ENCODE measurements around the gene PPM1H. TPM values are rescaled to one million over a fixed set of nuclear protein-coding genes. Genes with fewer than 3 reads are reported as not detected.
A peak's percentile ranks its signal among the peaks of the same experiment; 100 is the strongest.
"Not testable (repeated sequence)": the region's sequence is repeated elsewhere in the genome, so short reads cannot be mapped to it uniquely, and the experiment has no call there.

PPM1H gene
- total RNA-seq, 1 experiment from 2014 or later, result 18.9 TPM

GRCh38 chr12:62840806-62841205 is 94.1 kb downstream of the PPM1H start:
- no peak for DNase-seq (ENCODE audit: low spot score)

GRCh38 chr12:62839869-62840660 is 94.9 kb downstream of the PPM1H start:
- DNase-seq (ENCODE audit: low spot score), result no peak

GRCh38 chr12:62834971-62835547 is 99.9 kb downstream of the PPM1H start:
- no peak for DNase-seq (ENCODE audit: low spot score)

GRCh38 chr12:62834406-62834805 is 100.5 kb downstream of the PPM1H start:
- DNase-seq (ENCODE audit: low spot score), result no peak

GRCh38 chr12:62833634-62834033 is 101.3 kb downstream of the PPM1H start:
- DNase-seq (ENCODE audit: low spot score), result no peak

- DNase-seq (ENCODE audit: low spot score), result no peak
These were observed 102.4 kb downstream of the PPM1H start for GRCh38 chr12:62832558-62832957.

- DNase-seq (ENCODE audit: low spot score), result no peak
These were observed 102.9 kb downstream of the PPM1H start for GRCh38 chr12:62832027-62832426.

- DNase-seq (ENCODE audit: low spot score), result no peak
These were observed 107.1 kb downstream of the PPM1H start for GRCh38 chr12:62827855-62828254.

- DNase-seq (ENCODE audit: low spot score), result peak; percentile 26
These were observed 107.9 kb downstream of the PPM1H start for GRCh38 chr12:62827042-62827441.

GRCh38 chr12:62817556-62818271 is 117.2 kb downstream of the PPM1H start:
- no peak for DNase-seq (ENCODE audit: low spot score)

- DNase-seq (ENCODE audit: low spot score), result no peak
These were observed 120.7 kb downstream of the PPM1H start for GRCh38 chr12:62814243-62814642.

GRCh38 chr12:62813031-62813829 is 121.7 kb downstream of the PPM1H start:
- DNase-seq (ENCODE audit: low spot score), result peak; percentile 45

- DNase-seq (ENCODE audit: low spot score), result not testable (repeated sequence)
These were observed 123.5 kb downstream of the PPM1H start for GRCh38 chr12:62811481-62811880.

- DNase-seq (ENCODE audit: low spot score), result no peak
These were observed 126.6 kb downstream of the PPM1H start for GRCh38 chr12:62808166-62808879.

GRCh38 chr12:62806893-62807292 is 128.1 kb downstream of the PPM1H start:
- DNase-seq (ENCODE audit: low spot score), result no peak

- DNase-seq (ENCODE audit: low spot score), result no peak
These were observed 128.6 kb downstream of the PPM1H start for GRCh38 chr12:62806244-62806836.

GRCh38 chr12:62805517-62805916 is 129.4 kb downstream of the PPM1H start:
- no peak for DNase-seq (ENCODE audit: low spot score)

GRCh38 chr12:62803756-62804155 is 131.2 kb downstream of the PPM1H start:
- no peak for DNase-seq (ENCODE audit: low spot score)

GRCh38 chr12:62802984-62803383 is 132.0 kb downstream of the PPM1H start:
- DNase-seq (ENCODE audit: low spot score), result peak; percentile 50

GRCh38 chr12:62802321-62802720 is 132.6 kb downstream of the PPM1H start:
- no peak for DNase-seq (ENCODE audit: low spot score)

- no peak for DNase-seq (ENCODE audit: low spot score)
These were observed 133.2 kb downstream of the PPM1H start for GRCh38 chr12:62801796-62802195.

Data from HT-29 (cell line).